Activated CD8-positive, alpha-beta memory T cell treated with anti-CD3 and anti-CD28 coated beads, Interleukin-2, amount 50 U/mL, for 24 hours (primary cell): ENCODE results near the gene WNT5B.

Experiments used
- DNase-seq: peaks from one replicate; pipeline ENCODE4 v3.0.0-alpha.2; 2020; ENCODE audit errors: extremely low read depth

The WNT5B gene

DNA sequence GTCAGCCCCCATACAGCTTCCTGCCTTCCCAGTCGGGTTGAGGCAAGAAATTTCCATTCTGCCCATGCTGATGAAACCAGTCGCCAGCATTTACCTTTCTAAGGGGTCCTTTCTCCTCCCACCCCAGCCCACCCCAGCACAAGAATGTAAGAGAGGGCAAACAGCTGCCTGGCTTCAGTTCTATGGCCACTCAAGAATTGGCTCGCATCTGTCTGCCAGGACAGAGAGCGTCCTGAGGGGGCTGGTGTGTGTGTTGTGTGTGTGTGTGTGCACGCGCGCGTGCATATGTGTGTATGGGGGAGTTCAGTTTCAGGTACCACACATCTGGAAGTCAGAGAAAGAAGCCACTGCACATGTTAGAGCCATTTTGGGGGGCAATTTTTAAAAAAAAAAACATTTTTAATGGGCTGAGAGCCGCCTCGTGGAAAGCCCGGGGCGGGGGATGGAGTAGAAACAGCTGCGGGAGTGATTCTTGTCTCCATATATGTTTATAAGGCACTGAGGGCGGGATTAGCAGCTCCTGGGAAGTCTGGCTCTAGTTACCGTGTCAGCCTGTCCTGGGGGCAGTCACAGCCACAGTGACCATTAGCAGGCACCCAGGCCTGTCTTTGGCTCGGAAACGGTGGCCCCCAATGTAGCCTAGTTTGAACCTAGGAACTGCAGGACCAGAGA is at the start of gene WNT5B:
TSS of gene WNT5B (plus strand) at position 566 of the 672 bp plus-strand sequence. CDS start 2,124 bp downstream, outside the sequence.
- DNase-seq: no peak

DNA sequence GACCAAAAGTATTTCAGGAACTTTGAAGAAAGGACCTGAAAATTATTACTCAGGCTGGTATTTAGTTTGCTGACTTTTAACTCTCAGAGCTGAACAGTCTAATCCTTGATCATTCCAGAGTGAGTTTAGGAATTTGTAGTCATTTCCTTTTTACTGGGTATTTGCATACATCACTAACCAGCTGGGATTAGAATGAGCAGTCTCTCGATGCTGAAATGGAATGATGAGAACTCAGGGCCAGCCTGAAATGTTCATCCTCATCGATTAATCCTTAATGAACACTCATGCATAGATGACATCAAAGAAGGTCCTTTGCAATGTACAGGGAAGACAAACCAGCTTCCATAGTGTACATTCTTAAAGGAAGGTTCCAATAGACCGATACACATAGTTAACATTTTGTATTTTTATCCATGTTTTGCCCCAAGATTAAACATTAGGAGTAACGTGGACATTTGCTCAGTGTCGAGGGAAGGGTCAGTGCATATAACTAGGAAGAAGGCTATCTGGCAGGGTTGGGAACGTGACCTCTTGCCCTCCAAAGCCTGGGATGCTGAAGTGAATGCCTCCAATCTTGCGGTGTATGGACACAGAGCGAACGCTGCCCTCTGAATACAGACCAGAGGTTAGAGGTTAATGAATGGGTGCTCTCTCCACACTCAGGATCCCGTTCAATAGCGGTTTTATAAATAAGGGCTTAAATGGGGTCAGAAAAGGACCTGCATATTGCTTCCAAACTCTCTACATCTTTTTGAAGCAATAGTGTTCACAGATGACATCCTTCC is 49.2 kb upstream of the WNT5B start:
- no peak for DNase-seq

DNA sequence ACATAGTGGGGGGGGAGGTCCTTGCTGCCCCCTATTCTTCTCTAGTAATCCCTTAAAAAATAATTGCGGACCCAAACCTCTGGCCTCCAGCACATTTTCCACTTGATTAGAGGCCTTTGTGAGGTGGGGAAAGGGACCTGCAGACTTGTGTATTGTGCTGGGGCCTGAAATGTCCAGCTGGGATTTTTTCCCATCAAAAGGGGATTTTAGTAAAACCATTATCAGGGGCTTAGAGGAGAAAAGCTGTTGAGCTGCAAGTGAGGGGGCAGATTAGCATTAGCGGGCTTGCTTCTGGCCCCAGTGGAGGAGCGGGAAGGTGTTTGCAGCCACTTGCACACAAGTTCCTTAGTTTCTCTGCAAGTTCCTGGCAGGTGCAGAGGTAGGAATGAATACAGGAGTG is 48.5 kb upstream of the WNT5B start:
- DNase-seq: no peak

DNA sequence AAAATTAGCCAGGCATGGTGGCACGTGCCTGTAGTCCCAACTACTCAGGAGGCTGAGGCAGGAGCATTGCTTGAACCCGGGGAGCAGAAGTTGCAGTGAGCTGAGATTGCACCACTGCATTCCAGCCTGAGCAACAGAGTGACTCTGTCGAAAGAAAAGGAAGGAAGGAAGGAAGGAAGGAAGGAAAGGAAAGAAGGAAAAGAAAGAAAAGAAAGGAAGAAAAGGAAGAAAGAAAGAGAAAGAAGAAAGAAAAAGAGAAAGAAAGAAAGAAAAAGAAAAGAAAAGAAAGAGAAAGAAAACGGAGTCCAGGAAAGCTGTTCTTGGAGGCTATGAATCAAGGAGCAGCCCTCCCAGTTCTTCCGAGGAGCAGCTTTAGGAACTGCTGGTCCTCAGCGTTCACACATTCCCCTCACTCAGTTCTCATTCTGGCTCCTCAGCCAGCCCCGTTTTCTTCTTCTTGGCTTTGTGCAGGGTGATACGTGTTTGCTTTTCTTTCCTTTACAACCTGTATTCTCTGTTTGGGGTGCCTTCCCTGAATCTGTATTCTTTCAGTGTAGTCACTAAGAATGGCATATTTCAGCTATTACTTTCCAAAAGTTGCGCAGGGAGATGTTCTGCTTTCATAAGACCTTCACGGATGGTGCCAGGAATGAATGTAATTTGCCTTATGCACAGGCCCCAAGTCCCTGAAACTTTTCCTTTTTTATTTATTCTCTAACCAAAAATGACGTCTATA is 46.9 kb upstream of the WNT5B start:
- DNase-seq: no peak

- no peak for DNase-seq
These were observed 46.4 kb upstream of the WNT5B start for GRCh38 chr12:1582709-1583050.

GRCh38 chr12:1583421-1584078 is 45.5 kb upstream of the WNT5B start:
- DNase-seq: no peak

GRCh38 chr12:1584326-1584725 is 44.7 kb upstream of the WNT5B start:
- DNase-seq: no peak

DNA sequence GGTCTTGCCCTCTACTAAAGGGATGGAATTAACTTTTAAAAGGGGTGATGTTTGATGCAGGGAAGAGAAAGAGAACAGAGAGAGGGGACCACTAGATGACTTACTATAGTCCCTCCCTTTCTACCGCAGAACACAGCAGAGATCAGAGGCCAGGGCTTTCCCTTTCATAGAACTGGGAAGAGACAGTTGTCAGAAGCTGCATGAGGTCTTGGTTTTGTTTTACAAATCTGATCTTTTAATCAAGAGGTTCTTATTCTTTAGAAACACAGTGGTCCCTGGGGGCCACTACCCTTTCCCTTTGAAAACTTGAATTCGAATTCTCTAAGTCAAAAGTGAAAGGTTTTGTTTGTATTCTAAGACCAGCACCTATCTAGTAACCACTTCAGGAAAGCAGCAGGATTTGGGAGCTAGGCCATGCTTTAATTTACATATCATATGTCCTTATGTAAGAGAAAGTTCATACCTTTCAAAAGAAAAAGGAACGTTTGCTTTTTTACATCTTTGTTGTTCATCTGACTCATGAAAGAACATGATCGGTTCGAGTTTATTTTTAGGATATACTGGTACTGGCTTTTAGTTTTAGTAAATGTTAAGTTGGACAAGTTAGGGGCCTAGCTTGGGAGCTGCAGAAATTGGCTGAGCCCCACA is 41.0 kb upstream of the WNT5B start:
- DNase-seq: no peak

GRCh38 chr12:1588575-1588947 is 40.5 kb upstream of the WNT5B start:
- DNase-seq: no peak

DNA sequence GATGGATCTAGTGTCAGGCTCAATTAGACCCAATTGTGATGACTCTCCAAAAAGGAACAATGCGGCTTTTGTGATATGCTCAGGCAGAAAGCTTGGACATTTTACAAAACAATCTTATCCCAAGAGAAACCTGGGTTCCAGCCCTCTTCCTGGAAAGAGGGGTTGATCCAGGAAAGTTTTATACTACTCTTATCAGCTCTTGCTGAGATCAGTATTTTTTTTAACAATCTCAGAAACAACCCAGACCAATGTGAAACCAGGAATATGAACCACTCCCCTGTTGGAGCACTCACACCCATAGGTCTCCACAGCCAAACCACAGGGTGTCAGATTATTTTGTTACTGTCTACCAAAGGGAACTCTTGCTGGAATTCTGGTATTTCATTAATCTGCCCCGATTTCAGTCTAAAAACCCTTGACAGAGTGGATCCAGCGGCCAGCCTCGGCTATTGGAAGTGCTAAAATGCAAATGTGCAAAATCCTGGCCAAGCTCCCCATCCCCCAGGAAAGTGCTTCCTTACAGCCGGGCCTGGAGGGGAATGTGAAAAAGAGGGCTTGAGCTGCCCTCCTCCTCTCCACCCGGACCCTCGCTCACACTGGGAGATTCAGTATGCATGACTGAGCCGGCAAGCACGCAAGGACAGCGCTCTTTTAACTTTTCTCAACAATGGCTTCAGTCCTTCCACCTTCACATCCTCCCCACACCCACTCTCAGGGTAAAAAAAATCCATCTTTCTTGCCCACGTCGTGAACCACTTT is 38.6 kb upstream of the WNT5B start:
- DNase-seq: no peak

DNA sequence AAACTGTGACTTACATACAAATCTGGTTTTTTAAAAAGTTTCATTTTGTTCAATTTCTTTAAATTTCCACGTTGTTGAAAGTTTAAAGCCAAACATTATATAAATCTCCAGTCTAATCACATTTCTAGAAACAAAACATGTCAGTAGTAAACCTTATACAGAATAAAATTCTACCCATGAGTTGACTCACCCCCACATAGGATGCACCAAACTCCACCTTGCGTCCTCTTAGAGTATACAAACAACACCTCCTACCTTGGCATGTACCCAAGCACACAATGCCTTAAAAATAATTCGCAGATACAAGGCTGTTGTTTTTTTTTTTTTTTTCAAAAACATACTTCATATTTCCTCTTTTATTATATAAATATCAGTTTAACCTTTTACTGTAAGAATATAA is 38.0 kb upstream of the WNT5B start:
- DNase-seq: no peak

DNA sequence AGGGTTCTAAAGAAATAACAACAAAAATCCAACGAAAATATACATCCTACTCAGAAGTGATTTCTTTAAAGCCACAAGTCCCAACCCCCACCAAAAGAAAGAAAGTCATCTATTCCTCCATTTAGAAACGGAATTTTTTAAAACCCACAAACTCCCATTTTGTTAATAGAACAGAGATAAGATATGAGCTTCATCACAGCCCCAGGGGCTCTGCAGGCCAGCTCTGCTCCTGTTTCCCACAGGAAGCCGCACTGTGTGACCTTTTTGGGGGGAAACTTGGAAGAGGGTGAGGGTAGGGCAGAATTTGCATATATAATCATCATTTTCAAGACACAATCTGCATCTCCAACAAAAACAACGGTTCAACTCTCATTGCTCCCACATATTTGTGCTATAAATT is 37.5 kb upstream of the WNT5B start:
- DNase-seq: no peak

DNA sequence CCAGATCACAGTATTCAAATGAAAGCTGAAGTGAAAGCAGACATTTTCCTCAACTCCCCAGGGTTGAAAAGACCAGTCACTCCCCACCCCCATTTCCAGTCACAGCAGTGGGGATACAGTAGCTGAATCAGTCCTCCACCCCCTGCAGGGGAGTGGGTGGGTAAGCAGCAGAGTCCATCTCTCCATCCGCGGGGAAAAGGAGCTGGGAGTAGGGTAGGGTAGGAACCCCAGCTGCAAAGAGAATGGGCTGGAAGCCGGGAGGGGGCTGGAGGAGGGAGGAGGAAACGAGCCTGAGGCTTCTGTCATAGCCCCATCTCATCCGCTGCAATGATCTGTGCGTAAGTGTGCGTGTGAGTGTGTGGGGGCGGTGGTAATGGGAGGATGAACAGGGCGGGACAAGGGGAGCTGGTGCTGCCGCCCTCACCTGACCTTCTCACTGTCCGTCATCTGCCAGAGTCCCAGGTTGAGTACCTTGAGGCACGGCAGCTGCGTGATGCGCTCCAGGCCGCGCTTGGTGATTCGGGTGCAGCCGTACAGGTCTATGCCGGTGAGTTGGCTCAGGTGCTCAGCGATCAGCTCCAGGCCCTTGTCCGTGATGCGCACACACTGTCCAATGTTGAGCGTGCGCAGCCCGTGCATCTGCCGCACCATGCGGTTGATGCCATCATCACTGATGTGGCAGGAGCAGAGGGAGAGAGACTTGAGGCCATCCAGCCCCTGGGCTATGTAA is 36.4 kb upstream of the WNT5B start:
- DNase-seq: no peak

GRCh38 chr12:1593174-1594005 is 35.6 kb upstream of the WNT5B start:
- DNase-seq: no peak

- no peak for DNase-seq
These were observed 35.1 kb upstream of the WNT5B start for GRCh38 chr12:1594006-1594260.

- peak; percentile 76 for DNase-seq
These were observed 34.6 kb upstream of the WNT5B start, which contains the start of gene FBXL14 for GRCh38 chr12:1594261-1595025. Gene FBXL14, minus strand, starts transcription at chr12:1594581. Its CDS starts 515 bp downstream, at chr12:1594066.

DNA sequence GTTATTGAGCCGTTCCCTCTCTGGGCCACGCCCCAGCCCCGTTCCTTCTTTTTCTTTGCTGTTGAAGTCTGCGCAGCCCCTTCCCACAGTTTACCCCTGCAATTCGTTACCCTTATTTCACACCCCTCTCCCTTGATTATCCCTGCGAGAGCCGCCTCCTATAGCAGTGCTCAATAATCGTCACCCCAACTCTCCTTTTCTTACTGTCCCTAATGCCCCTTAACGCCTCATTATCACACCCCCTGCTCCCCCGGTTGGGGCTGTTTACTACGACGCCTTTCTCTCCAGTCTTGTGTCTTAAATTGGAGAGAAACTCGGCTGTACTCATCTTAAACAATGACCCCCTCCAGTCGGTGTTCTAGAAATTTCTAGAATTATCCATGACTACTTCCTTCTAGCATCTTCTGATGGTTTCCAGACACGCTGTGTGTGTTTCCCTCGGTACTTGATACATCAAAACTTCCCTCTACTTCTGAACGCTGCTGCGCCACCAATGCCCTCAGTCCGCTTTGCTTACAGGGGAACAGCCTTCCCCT is 33.9 kb upstream of the WNT5B start:
- no peak for DNase-seq

DNA sequence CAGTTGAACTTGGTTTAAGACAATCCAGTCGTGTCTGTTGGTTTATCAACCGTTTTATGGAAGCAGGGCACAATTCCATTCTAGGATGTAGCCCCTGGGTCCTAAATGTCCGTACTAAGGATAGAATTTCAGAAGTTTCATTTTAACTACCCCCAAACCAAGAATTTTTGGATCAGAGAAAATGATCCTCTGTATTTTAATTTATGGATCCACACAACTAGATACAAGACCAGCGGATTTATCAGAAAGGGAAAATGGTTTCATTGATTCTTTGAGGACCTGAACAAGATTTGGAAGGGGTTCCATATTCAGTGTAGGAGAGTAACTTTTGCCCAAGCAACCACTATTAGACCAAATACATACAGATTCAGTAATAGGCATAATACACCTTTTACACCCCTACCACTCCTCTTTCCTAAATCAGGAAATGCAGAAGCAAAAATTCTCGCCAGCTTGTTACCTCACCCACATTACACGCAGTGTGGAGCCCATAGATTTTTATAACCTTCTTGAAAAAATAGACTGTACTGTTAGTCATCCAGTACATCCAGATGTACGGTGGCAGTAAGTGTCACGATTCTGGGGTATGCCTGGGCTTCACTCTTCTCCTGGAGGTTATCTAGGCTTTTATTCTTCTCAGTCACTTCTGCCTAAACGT is 33.2 kb upstream of the WNT5B start:
- DNase-seq: no peak
